Effector CD4-positive, alpha-beta T cell (primary cell): ENCODE data around the gene TUBGCP3.

Experiments used
- DNase-seq: peaks from one replicate; pipeline ENCODE4 v3.0.0-alpha.2; 2020

The TUBGCP3 gene

GRCh38 chr13:112615391-112615790 lies 27.4 kb upstream of the TUBGCP3 start:
- no peak for DNase-seq

- DNase-seq: no peak
These were observed 26.9 kb upstream of the TUBGCP3 start for GRCh38 chr13:112614835-112615234.

GRCh38 chr13:112608212-112608611 lies 20.3 kb upstream of the TUBGCP3 start:
- no peak for DNase-seq

GRCh38 chr13:112606109-112607001 lies 18.4 kb upstream of the TUBGCP3 start:
- peak; percentile 75 for DNase-seq

- no peak for DNase-seq
These were observed 17.6 kb upstream of the TUBGCP3 start for GRCh38 chr13:112605531-112605990.

GRCh38 chr13:112603641-112604225 lies 15.8 kb upstream of the TUBGCP3 start:
- no peak for DNase-seq

- DNase-seq: no peak
These were observed 14.2 kb upstream of the TUBGCP3 start for GRCh38 chr13:112602189-112602588.

GRCh38 chr13:112601371-112601770 lies 13.4 kb upstream of the TUBGCP3 start:
- no peak for DNase-seq

- no peak for DNase-seq
These were observed 8.3 kb upstream of the TUBGCP3 start for GRCh38 chr13:112596235-112596634.

GRCh38 chr13:112592647-112593046 lies 4.7 kb upstream of the TUBGCP3 start:
- no peak for DNase-seq

- DNase-seq: no peak
These were observed 4.2 kb upstream of the TUBGCP3 start for GRCh38 chr13:112592181-112592580.

GRCh38 chr13:112588490-112589297 lies 741 bp upstream of the TUBGCP3 start:
- no peak for DNase-seq

GRCh38 chr13:112587212-112587763 lies 665 bp downstream of the TUBGCP3 start:
- peak; percentile 49 for DNase-seq

GRCh38 chr13:112586334-112586960 lies 1.5 kb downstream of the TUBGCP3 start:
- no peak for DNase-seq

GRCh38 chr13:112583592-112584277 lies 4.2 kb downstream of the TUBGCP3 start:
- DNase-seq: no peak

GRCh38 chr13:112582263-112582662 lies 5.7 kb downstream of the TUBGCP3 start:
- no peak for DNase-seq

GRCh38 chr13:112580912-112581311 lies 7.0 kb downstream of the TUBGCP3 start:
- DNase-seq: no peak

- DNase-seq: no peak
These were observed 7.7 kb downstream of the TUBGCP3 start for GRCh38 chr13:112580211-112580610.

- DNase-seq: no peak
These were observed 8.6 kb downstream of the TUBGCP3 start for GRCh38 chr13:112579310-112579843.

- DNase-seq: no peak
These were observed 11.2 kb downstream of the TUBGCP3 start for GRCh38 chr13:112576768-112577167.

- DNase-seq: no peak
These were observed 11.8 kb downstream of the TUBGCP3 start for GRCh38 chr13:112576191-112576590.

GRCh38 chr13:112575675-112576074 lies 12.3 kb downstream of the TUBGCP3 start:
- no peak for DNase-seq
